NT2/D1 (cell line): ENCODE results near the gene PTPRK.

Source experiments
- SUZ12 ChIP-seq: IDR thresholded peaks from 2 replicates; pipeline ENCODE4 v1.6.1; 2011; ENCODE audit not compliant: insufficient read length, insufficient read depth; ENCODE audit errors: extremely low read depth
- YY1 ChIP-seq: IDR thresholded peaks from 2 replicates; pipeline ENCODE4 v1.6.1; 2011; ENCODE audit not compliant: insufficient read length, insufficient read depth

- TF ChIP-seq YY1 (no peak), SUZ12 (no peak)
Measured at GRCh38 chr6:128491100-128491581, 29.3 kb downstream of the PTPRK start.
